Activated naive CD4-positive, alpha-beta T cell treated with anti-CD3 and anti-CD28 coated beads, Interleukin-2, amount 50 U/mL, for 72 hours (primary cell): ENCODE results near the gene SYNM. TPM values are rescaled to one million over a fixed set of nuclear protein-coding genes. Genes with fewer than 3 reads are reported as not detected.

Experiments
- ATAC-seq, 2 donors: fragments of 150-1000 bp; cut with Tn5 transposase; 2 replicates each; pipeline ENCODE4 v1.10.0; 2021; ENCODE audit warnings: mild to moderate bottlenecking in 2 of 2, moderate library complexity in 2 of 2
- DNase-seq, 2 donors: peaks; one replicate each; pipeline ENCODE4 v3.0.0; 2021 to 2022; ENCODE audit warnings: low spot score in 2 of 2
- H3K27ac Mint-ChIP-seq, 2 donors: one replicate each; pipeline ENCODE4 v1.8.0; 2022; ENCODE audit warnings: mild to moderate bottlenecking in 2 of 2, mixed read lengths in 2 of 2
- H3K36me3 Mint-ChIP-seq, 2 donors: one replicate each; pipeline ENCODE4 v1.8.0; 2022; ENCODE audit warnings: mixed read lengths in 2 of 2
- H3K9me3 Mint-ChIP-seq, 2 donors: one replicate each; pipeline ENCODE4 v1.8.0; 2022; ENCODE audit warnings: mixed read lengths in 2 of 2
- total RNA-seq, 2 donors: library from RNA; stranded (reverse); gene quantifications; one replicate each; pipeline ENCODE4 v1.2.3, GENCODE V29; 2022

Gene SYNM
- total RNA-seq, 2 donors from 2014 or later = 0.16 to 0.43 TPM

GRCh38 chr15:99139276-99139675 is 34.4 kb downstream of the SYNM start:
- H3K9me3 Mint-ChIP-seq = no peaks in the 10 kb centered on the region
- no peak overlapping the region for H3K27ac Mint-ChIP-seq
- no peak for DNase-seq
- H3K36me3 Mint-ChIP-seq = no peaks in the 10 kb centered on the region
- no peak for ATAC-seq

DNA sequence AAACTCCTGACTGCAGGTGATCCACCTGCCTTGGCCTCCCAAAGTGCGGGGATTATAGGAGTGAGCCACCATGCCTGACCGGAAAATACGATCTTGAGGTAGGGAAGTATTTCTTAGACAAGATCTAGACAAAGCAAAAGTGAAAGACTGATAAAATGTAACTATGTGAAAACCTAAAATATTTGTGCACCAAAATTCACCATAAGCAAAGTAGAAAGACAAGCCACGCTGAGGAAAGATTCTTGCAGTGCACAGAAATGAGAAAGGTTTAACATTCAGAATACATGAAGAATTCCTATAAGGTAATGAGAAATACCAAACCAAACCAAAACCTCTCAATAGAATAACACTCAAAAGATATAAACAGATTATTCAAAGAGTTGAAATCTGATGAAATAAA is 35.7 kb downstream of the SYNM start:
- DNase-seq = no peak
- Mint-ChIP-seq H3K9me3 (no peaks in the 10 kb centered on the region), H3K27ac (no peak overlapping the region), H3K36me3 (no peaks in the 10 kb centered on the region)
- ATAC-seq = no peak

DNA sequence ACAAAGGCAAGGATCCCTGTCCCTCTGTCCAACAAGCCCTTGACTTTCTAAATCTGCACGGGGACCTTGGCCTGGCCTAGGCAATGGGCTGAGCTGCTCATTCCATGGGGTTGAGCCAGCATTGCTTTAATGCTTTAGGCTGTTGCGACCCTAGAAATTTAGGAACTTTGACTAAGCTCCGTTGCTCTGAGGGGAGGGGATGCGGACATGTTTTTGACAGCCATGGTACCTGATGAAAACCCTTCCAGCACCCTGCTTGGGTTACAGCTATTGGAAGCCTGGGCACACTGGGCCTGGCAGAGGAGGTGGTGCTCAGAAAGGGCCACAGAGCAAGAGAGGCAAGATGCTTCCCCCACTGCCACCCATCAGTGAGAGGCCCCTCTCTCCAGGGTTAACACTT is 37.1 kb downstream of the SYNM start:
- Mint-ChIP-seq H3K27ac (no peak overlapping the region), H3K9me3 (no peaks in the 10 kb centered on the region), H3K36me3 (no peaks in the 10 kb centered on the region)
- ATAC-seq (no peak), DNase-seq (no peak)

GRCh38 chr15:99142562-99142961 is 37.7 kb downstream of the SYNM start:
- no peak overlapping the region for H3K27ac Mint-ChIP-seq
- ATAC-seq = no peak
- H3K9me3 Mint-ChIP-seq = no peaks in the 10 kb centered on the region

GRCh38 chr15:99143242-99143641 is 38.4 kb downstream of the SYNM start:
- DNase-seq = no peak
- Mint-ChIP-seq H3K36me3 (no peaks in the 10 kb centered on the region), H3K27ac (no peak overlapping the region), H3K9me3 (no peaks in the 10 kb centered on the region)
- ATAC-seq = no peak

More at GRCh38 chr15:99142562-99142961, 37.7 kb downstream of the SYNM start:
- no peak for DNase-seq
- H3K36me3 Mint-ChIP-seq = no peaks in the 10 kb centered on the region

- no peaks in the 10 kb centered on the region for H3K36me3 Mint-ChIP-seq
- no peaks in the 10 kb centered on the region for H3K9me3 Mint-ChIP-seq
- DNase-seq = no peak
- H3K27ac Mint-ChIP-seq = no peak overlapping the region
- ATAC-seq = no peak
These were observed 39.1 kb downstream of the SYNM start for GRCh38 chr15:99143655-99144610.

DNA sequence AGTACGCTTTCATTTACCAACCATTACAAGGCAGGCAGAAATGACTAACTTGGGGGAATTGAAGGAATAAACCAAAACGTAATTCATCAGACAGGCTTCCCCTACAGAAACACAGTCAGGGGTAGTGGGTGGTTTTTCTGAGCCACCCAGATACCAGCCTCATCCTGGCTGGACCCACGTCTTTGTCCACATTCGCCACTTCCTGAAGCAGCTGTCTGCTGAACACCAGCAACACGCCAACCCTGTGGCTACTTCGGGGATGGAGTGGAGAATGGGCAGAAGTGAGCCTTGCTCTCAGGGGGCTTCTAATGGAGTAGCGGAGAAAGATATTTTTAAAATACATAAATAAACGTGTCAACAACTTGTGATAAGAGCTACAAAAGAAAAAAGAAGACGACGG is 40.1 kb downstream of the SYNM start:
- Mint-ChIP-seq H3K36me3 (no peaks in the 10 kb centered on the region), H3K27ac (no peak overlapping the region), H3K9me3 (no peaks in the 10 kb centered on the region)
- DNase-seq (no peak), ATAC-seq (no peak)

DNA sequence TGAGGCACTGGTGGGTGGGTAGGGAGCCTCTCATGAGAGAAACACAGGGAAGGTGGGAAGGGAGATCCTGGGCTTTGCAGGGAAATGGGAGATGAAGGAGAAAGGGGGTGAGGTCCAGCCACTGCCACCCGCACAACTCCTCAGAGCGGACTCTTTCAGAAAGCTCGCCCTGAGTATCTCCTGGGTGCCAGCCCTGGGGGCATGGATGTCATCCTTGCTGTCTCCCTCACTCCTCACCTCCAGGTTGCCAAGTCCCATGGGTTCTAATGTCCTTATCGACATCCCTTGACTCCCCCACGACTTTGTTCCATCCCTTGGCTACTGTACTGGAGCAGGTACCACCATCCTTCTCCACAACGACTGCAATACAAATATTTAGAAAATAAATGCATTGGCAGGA is 40.9 kb downstream of the SYNM start:
- Mint-ChIP-seq H3K9me3 (no peaks in the 10 kb centered on the region), H3K27ac (no peak overlapping the region), H3K36me3 (no peaks in the 10 kb centered on the region)
- ATAC-seq = no peak
- no peak for DNase-seq

GRCh38 chr15:99146661-99147060 is 41.8 kb downstream of the SYNM start:
- ATAC-seq (no peak), DNase-seq (no peak)
- no peaks in the 10 kb centered on the region for H3K9me3 Mint-ChIP-seq
- no peak overlapping the region for H3K27ac Mint-ChIP-seq
- no peaks in the 10 kb centered on the region for H3K36me3 Mint-ChIP-seq

DNA sequence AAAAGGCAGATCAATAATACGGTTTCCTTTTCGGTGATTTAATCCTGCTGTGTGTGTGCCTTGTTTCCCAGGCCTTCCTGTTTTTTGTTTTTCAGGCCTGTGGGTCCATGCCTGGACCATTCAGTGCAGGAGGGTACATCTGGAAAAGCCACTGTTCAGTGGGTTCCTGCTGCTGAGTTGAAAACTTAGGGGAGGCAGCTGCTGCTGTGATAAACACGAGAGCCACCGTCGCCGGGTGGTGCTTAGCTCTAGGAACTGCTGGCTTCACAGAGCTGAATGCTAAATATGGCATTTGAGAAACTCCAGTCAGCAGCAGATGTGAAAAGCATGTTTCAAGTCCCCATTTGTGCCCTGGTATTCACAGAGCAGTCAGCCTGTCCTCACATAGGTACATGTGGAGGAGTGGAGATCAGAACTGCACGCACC is 44.0 kb downstream of the SYNM start:
- ATAC-seq = no peak
- Mint-ChIP-seq H3K27ac (no peak overlapping the region), H3K36me3 (no peaks in the 10 kb centered on the region), H3K9me3 (no peaks in the 10 kb centered on the region)
- DNase-seq = no peak

DNA sequence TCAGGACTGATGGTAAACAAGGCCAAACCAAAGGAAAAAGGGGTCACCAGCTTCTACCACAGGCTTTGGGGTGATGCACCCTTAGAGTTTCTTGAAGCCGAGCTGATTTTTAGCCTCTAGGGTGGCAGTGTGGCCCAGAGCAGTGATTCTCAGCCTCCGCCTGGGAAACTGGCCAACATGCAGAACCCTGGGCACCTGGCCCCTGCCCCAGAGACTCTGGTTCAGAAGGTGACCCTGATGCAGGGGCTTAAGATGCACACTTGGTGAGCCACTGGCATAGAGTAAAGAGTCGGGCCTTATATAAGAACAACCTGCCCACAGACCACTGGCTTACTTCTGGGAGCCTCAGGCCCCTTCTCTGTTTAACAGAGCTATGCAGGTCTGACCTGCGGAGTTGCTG is 44.5 kb downstream of the SYNM start:
- ATAC-seq = no peak
- Mint-ChIP-seq H3K36me3 (no peaks in the 10 kb centered on the region), H3K27ac (no peak overlapping the region), H3K9me3 (no peaks in the 10 kb centered on the region)
- no peak for DNase-seq

DNA sequence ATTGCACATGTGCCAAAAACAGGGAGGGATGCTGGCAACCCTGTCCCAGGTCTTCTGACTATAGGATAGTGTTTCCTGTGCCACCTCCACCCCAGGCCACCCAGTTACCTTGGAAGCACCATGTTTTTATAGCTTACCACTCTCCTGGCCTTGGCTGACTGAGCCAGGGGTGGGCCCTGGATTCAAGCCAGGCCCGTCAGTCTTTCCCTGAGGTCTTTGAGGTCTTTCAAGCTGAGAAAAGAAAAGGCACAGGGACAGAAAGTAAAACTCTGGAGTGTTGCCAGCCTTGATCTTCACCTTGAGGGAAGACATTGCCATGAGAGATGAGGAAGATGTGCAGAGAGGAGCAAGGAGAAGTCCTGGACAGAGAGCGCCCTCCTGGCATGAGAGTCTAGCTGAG is 46.3 kb downstream of the SYNM start:
- ATAC-seq (no peak), DNase-seq (no peak)
- Mint-ChIP-seq H3K36me3 (no peaks in the 10 kb centered on the region), H3K27ac (peak overlapping the region; percentile 9 to 47), H3K9me3 (no peaks in the 10 kb centered on the region)

DNA sequence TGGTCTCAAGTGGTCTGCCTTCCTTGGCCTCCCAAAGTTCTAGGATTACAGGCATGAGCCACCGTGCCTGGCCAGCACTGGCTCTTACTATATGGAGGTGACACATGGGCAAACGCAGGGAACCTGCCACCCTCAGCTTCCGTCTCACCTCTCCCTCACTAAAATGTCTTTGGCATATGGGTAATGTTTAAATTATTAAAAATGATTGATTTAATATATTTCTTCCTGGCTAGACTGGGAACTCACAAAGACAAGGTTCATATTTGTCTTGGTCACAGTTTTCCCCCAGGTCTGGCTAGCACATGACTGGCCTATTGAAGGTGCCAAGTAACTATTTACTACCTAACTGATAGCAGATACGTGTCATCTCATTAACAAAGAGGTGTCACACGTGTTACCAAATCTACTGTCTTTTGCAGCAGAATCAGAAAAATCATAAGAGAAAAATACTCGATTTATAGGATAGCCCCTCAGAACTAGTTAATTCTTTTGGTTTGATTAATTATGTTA is 48.2 kb downstream of the SYNM start:
- Mint-ChIP-seq H3K36me3 (no peaks in the 10 kb centered on the region), H3K27ac (peak overlapping the region in 1 of 2 donors; percentile 50), H3K9me3 (no peaks in the 10 kb centered on the region)
- DNase-seq (no peak), ATAC-seq (no peak)

- no peaks in the 10 kb centered on the region for H3K9me3 Mint-ChIP-seq
- no peaks in the 10 kb centered on the region for H3K36me3 Mint-ChIP-seq
- DNase-seq (no peak), ATAC-seq (no peak)
- no peak overlapping the region for H3K27ac Mint-ChIP-seq
These were observed 49.4 kb downstream of the SYNM start for GRCh38 chr15:99154271-99154670.

DNA sequence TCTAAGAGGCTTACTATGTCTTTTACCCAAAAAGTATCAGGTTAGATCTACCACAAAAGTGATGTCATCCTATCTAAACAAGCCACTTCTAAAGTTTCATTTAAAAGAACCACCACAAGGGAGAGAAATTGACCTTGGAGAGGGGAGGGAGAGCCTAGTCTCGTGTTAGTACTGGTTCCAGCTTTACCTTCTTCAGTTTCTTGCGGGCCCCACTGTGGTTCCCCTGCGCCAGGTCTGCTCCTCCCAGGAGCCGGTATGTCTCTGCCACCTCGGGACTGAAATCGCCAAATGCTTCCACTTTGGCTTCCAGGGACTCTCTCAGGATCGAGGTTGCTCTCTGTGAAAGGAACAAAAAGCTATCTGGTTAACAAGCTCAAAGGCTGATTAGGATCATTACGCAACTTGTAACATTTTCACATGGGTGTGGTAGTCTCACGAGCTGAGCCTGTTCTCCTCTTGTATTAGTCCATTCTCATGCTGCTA is 51.1 kb downstream of the SYNM start:
- no peaks in the 10 kb centered on the region for H3K36me3 Mint-ChIP-seq
- no peak for DNase-seq
- H3K9me3 Mint-ChIP-seq = no peaks in the 10 kb centered on the region
- no peak for ATAC-seq
- no peak overlapping the region for H3K27ac Mint-ChIP-seq

DNA sequence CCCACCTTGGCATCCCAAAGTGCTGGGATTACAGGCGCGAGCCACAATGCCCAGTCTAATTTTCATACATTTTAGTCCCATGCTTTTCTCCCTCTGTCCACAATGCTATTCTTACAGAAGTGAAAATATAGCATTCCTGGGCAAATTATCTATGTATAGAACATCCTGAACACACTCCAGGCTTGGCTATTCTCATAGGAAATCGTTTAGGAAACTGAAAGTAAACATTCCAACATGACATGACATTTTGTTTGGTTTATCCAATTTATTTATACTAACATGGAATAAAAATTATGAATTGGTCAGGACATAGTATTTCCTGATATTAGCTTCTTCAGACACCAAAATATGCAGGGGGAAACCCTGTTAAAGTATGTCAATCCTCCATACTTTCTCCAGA is 52.6 kb downstream of the SYNM start:
- DNase-seq (no peak), ATAC-seq (no peak)
- Mint-ChIP-seq H3K27ac (no peak overlapping the region), H3K9me3 (no peaks in the 10 kb centered on the region), H3K36me3 (no peaks in the 10 kb centered on the region)

- ATAC-seq (no peak), DNase-seq (no peak)
- Mint-ChIP-seq H3K9me3 (no peaks in the 10 kb centered on the region), H3K36me3 (no peaks in the 10 kb centered on the region), H3K27ac (peak overlapping the region in 1 of 2 donors; percentile 87)
These were observed 53.9 kb downstream of the SYNM start for GRCh38 chr15:99158626-99159412.
